Pons (tissue), 1 donor: ENCODE data around the gene MCM9.
"Not testable (repeated sequence)": the region's sequence is repeated elsewhere in the genome, so short reads cannot be mapped to it uniquely, and the experiment has no call there.

Experiments
- DNase-seq: peaks from one replicate; pipeline ENCODE4 v3.0.0-alpha.2; 2016; ENCODE audit warnings: low spot score

Gene MCM9

DNA sequence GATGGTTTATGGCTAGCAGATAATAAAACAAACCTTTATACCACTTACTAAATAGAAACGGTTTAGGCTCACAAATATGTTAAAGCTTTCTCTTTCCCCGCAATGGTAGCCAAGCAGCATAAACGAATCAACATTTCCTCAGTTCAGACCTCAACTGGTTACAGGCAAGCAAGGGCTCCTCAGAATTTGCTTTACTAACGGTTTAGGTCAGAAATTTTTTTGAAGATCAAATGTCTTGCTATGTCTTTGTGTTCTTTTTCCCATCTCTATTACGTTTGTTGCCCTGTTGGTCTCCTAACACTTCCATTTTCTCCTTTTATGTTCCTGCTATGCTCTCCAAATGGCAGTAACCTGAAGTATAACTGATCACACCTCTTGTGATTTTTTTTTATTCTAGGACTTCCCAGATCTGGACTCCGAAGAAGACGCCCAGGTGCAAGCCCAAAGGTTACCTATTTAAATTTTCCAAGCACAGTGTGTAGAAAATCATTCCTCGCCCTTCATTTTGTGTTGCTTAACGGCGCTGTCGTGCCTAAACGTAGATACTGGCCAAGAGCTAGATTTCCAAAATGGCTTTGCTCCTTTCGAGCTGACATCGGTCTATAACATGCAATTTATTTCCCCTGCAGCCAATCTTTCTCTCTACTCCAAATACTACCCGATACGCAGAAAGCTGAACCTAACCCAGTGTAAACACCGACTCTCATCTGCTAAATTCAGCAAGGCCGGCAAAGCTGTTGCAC lies 41.7 kb downstream of the MCM9 start:
- peak; percentile 82 for DNase-seq

DNA sequence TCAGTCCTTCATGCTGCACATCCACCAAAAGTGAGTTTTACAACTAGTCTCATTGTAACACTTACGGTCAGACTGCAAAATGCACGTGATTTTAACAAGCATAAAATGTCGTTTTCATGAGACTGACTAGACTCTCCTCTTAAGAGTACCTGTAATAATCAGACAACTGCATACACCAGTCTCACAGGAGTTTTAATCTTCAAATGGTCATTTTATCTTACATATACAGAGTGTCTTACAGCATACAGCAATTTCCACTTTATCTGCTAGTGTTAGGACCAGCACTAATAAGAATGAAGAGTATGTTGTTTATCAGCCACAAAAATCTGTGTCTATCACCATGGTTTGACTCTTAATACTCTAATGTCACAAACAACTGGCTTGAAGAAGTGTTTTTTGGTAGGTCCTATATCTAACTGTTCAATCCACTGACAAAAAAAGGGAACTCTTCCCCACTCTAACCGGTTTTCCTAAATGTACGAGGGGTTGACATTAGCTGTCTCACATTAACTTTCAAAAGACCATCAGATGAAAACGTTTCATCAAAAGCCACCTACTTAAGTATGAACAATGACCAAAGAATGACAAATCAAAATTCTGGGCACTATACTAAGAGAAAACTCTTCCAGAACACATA lies 42.5 kb downstream of the MCM9 start:
- peak; percentile 54 for DNase-seq

DNA sequence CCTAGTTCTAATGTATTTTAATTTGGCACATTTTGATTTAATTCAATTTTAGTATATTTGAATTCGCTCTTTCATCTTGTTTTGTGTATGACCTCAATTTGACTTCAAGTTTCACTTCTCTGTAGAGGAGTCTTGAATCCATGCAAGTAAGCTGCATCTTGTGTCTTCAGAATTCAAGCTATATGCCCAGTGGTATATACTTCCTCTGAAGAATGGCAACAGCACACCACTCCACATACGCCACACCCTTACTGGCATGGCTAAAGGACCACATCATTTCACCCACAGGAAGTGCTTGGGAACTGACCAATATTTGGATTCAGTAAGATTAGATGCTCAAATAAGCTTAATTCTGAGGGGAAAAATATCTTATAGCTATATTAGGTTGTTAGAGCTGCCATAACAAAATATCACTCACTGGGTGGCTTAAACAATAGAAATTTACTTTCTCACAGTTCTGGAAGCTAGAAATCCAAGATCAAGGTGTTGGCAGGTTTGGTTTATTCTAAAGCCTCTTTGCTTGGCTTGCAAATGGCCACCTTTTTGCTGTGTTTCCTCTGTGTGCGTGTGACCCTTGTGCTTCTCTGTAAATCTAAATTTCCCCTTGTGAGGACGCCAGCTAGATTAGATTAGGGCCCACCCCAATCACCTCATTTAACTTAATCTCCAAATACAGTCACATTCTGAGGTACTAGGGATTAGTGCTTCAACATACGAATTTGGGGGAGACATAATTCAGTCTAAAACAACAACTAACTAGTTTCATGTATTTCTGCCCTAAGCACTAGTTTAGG lies 43.8 kb downstream of the MCM9 start:
- DNase-seq: no peak

DNA sequence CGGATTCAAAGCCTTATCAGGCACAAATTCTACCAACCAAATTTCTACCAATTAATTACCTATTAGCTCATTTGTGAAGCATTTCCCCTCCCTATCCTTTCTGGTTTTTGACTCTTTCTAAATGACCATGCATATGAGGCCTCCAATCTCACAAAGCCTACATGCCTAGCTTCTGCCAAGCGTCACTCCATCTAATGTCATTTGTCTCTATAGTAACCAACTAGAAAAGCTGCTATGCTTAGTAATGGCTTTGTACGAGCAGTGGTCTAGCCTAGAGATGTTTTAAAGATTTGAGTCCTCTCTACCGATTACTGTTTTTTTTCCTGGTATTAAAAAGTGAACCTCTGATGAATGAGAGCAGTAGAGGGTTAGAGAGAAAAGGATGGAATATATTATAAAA lies 45.8 kb downstream of the MCM9 start:
- DNase-seq: no peak

DNA sequence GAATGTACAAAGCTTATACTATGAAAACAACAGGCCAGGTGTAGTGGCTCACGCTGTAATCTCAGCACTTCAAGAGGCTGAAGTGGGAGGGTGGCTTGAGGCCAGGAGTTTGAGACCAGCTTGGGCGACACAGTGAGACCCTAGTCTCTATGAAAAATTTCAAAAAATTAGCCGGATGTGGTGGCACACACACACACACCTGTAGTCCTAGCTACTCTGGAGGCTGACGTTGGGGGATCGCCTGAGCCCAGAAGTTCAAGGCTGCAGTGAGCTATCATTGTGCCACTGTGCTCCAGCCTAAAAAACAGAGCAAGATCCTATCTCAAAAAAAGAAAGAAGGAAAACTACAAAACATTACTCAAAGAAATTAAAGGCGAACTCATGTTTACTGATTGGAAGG lies 48.3 kb downstream of the MCM9 start:
- DNase-seq: no peak

DNA sequence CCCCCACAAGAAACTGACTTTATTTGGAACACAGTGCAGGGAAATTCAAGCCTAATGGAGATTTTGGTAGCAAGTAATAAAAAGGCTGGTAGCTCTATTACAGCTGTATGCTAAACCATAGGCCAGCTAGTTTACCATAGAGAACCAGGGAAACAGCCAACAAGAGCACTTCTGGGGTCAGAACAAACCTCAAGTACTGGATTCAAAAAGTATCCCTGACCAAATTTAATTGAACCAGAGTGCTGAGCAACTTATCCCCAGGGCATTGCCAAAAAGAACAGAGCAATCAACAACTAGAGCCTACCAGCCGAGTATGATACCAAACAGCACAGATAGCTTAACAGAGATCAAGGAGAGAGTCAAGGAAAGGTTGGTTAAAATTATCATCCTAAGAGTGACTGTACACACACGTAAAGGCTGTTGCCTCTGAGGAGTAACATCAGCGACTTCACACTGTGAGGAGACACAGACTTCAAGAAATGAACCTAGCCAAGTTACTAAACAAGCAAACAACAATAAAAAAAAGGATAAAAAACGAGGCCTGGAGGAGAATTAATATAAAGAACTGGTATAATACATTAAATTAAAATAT lies 52.5 kb downstream of the MCM9 start:
- no peak for DNase-seq

DNA sequence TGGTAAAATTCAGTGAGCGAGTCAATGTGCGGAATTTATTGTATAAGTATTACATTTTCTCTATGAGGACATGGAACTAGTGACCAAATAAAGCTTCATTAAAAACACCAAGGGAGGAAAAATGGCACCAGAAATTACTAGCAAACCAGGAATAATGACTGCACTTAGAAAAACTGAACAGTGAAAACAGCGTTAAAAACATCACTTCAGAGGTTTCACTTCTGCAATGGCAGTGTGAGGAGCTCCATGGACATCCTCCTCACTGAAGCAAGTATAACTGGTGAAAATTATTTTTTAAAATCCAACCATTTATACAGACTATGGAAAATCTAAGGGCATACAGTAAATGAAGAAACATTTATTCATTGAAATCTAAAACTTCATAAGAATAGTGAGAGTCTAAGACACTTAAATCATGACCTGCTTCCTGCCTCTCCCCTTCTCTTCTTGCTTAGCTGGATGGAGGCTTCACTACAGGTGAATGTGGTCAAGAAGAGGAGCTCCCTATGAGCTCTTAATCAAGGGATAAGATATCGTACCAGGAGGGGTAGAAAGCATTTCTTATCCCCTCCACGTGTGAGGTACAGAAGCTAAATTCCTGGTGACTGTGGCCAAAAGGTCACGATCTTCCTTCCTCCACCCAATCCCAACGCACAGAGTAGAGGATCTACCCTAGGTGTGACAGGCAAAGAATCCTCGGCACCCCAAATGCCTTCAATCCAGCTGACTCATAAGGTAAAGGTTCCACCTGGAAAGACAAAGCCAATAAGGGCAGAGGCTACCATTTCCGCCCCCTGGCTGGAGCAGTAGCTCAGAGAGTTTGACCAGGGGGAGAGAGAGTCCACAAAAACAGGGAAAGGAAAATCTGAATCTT lies 53.3 kb downstream of the MCM9 start:
- DNase-seq: no peak

DNA sequence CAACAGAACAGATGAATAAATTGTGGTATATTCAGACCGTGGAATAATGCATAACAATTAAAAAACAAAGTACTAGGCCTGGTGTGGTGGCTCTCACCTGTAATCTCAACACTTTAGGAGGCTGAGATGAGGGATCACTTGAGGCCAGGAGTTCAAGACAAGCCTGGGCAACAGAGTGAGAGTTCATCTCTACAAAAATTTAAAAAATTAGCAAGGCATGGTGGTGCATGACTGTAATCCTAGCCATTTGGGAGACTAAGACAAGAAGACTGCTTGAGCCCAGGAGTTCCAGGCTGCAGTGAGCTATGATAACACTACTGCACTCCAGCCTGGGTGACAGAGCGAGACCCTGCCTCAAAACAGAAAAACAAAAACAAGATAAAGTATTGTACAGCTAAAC lies 57.2 kb downstream of the MCM9 start:
- DNase-seq: no peak

DNA sequence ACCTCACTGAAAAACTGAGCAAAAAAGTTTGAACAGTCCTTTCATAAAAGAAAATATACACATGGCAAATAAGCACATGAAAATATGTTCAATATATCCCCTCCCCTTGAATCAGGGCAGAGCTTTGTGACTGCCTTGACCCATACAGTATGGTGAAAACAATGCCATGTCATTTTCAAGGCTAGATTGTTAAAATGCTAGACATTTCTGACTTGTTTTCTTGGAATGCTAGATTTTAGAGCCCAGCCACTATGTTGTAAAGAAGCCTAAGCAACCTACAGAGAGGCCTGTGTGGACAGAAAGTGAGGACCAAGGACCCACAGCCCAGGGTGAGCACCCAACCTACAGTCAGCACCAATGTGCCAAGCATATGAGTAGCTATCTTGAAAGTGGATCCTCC lies 58.1 kb downstream of the MCM9 start:
- no peak for DNase-seq

DNA sequence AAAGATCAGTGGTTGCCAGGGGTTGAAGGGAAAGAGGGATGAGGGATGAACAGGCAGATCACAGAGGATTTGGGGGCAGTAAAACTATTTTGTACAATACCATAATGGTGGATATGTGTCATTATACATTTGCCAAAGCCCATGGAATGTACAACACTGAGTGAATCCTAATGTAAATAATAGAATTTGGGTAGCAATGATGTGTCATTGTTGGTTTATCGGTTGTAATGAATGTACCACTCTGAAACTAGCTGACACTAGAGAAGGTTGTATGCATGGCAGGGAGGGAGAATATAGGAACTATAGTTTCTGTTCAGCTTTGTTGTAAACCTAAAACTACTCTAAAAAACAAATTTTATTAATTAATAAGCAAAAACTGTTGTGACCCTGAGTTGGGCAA lies 58.8 kb downstream of the MCM9 start:
- DNase-seq: no peak

DNA sequence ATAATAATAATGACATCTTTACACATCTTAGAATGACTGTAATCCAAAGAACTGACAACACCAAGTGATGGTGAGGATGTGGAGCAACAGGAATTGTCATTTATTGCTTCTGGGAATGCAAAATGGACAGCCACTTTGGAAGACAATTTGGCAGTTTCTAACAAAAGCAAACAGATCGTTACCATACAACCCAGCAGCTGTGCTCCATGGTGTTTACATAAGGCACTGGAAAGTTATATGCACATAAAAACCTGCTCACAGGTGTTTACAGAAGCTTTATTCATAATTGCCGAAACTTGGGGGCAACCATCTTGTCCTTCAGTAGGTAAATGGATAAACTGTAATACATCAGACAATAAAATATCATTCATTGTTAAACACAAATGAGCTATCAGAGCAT lies 59.3 kb downstream of the MCM9 start:
- DNase-seq: no peak

DNA sequence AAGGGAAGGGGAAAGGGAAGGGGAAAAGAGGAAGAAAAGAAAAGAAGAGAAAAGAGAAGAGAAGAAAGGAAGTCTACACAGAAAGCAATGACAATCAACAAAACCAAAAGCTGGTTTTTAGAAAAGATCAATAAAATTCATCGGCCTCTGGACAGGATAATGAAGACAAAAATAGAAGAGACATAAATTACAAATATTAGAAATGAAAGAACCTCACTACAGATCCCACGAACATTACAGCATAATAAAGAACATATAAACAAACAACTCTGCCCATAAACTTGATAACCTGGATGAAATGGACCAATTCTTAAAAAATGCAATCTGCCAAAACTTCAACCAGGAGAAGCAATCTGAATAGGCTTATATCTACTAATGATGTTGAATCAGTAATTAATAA lies 61.7 kb downstream of the MCM9 start:
- DNase-seq: no peak

DNA sequence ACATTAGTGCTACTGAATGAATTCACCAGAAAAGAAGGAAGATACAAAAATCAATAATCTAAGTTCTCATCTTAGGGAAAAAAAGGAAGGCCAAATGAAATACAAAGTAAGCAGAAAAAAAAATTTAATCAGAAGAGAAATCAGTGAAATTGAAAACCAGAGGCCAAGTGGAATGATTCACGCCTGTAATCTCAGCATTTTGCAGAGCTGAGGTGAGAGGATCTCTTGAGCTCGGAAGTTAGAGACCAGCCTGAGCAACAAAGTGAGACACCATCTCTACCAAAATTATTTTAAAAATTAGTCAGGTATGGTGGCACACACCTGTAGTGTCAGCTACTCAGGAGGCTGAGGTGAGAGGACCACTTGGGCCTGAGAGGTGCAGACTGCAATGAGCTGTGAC lies 62.2 kb downstream of the MCM9 start:
- DNase-seq: no peak

DNA sequence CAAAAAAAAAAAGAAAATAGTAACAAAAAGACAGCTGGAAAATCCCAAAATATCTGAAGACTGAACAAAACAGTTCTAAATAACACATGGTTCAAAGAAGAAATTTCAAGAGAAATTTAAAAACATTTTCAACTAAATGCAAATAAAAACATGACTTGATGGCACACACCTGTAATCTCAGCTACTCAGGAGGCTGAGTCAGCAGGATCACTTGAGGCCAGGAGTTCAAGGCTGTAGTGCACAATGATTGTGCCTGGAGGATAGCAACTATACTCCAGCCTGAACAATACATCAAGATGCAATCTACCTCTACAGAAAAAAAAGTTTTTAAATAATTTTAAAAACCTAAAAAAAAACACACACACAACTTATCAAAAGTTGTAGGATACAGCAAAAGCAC lies 62.6 kb downstream of the MCM9 start:
- no peak for DNase-seq

DNA sequence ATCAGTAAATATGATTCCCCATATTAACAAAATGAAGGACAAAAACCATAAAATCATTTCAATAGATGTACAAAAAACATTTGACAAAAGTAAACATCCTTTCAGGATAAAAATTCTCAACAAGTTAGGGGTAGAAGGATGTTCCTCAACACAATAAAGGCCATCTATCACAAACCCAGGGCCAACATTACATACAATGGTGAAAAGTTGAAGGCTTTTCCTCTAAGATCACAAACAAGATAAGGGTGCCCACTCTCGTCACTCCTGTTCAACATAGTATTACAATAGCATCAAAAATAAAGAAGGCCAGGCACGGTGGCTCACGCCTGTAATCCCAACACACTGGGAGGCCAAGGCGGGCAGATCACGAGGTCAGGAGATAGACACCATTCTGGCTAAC lies 63.6 kb downstream of the MCM9 start:
- no peak for DNase-seq

DNA sequence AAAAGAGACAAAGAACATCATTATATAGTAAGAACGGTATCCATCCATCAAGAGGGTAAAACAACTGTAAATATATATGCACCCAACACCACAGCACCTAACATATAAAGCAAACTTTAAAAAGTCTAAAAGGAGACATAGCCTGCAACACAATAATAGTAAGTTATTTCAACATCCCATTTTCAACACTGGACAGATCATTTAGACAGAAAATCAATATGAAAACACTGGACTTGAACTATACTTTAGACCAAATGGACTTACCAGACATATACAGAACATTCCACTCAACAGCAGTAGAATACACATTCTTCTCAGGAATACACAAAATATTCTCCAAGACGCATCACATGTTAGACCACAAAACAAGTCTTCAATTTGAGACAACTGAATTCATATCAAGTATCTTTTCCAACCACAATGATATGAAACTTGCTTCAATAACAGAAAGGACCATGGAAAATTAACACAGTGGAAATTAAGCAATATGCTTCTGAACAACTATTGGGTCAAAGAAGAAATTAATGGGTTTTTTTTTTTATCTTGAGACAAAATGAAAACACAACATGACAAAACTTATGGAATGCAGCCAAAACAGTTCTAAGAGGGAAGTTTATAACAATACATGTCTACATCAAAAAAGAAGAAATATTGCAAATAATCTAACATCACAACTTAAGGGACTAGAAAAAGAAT lies 64.9 kb downstream of the MCM9 start:
- no peak for DNase-seq

DNA sequence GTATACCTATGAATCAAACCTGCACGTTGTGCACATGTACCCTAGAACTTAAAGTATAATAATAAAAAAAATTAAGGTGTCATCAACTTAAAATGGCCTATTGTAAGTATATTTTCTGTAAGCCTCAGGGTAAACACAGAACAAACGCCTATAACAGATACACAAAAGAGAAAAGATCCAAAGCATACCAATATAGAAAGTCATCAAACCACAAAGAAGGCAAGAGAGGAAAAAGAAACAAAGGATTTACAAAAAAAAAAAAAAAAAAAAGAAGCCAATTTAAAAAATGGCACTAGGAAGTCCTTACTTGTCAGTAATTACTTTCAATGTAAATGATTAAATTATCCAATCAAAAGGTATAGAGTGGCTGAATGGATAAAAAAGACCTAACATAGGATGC lies 65.6 kb downstream of the MCM9 start:
- no peak for DNase-seq

DNA sequence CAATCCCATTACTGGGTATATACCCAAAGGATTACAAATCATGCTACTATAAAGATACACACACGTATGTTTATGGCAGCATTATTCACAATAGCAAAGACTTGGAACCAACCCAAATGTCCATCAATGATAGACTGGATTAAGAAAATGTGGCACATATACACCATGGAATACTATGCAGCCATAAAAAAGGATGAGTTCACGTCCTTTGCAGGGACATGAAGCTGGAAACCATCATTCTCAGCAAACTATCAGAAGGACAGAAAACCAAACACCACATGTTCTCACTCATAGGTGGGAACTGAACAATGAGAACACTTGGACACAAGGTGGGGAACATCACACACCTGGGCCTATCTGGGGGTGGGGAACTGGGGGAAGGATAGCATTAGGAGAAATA lies 66.1 kb downstream of the MCM9 start:
- DNase-seq: not testable (repeated sequence)

DNA sequence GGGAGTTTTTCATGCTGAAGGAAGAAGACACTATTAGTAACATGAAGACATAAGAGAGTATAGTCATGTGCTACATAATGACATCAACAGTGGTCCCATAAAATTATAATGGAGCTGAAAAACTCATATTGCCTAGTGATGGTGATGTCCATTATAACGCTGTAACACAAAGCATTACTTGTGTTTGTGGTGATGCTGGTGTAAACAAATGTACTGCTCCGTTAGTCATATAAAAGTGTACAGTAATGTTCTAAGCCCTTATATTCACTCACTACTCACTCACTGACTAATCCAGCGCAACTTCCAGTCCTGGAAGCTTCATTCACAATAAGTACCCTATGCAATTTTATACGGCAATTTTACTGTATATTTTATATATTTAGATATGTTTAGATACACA lies 67.8 kb downstream of the MCM9 start:
- DNase-seq: no peak

DNA sequence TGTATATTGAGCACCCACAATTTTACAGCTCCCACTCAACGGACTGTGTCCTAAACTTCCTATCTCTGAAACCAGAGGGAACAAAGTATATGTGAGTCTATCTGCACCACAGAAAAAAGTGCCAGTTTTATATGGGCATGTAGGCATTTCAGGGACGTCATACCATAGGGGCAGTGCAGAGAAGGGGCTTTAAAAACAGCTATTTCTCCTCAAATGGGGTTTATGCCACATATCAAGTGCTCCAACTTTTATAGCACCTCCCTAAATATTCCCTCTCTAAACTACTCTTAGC lies 69.9 kb downstream of the MCM9 start:
- DNase-seq: no peak

DNA sequence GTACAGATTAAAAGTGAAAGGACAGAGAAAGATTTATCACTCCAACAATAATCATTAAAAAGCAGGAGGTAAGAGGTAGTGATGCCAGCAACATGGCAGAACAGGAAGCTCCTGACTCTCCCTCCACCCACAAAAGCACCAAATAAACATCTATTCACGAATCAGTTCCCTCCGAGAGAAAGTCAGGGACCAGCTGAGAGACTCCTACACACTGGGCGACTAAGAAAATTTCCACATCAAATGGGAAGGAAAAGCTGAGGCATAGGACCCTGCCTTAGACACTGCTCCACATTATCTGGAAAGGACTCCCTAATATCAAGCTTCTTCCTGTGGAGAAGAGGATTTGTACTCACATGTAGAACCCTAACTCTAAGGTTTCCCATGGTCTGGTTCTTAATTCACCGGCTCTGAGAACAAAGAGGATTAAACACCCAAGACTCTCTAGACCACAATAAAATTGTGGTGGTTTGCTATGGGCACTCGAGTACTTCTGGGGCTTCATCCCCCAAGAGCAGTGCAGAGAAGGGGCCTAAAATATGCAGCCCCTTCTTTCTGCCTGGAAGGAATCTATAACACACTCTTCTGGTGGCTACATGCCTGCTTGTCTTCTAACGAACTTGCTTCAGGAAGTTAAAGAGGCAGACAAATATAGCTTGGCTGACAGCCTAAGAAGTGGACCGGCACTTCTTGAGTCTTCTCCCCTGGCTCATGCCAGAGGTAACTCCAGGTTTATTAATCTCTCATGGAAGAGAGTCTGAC lies 70.4 kb downstream of the MCM9 start:
- no peak for DNase-seq
